Limb (tissue), 2 donors: Measurements from ENCODE around the gene PIGC.

ENCODE experiments used
- DNase-seq, 2 donors: peaks; one replicate each; pipeline ENCODE4 v3.0.0-alpha.2; 2016; ENCODE audit errors: extremely low spot score in 2 of 2

PIGC gene

DNA sequence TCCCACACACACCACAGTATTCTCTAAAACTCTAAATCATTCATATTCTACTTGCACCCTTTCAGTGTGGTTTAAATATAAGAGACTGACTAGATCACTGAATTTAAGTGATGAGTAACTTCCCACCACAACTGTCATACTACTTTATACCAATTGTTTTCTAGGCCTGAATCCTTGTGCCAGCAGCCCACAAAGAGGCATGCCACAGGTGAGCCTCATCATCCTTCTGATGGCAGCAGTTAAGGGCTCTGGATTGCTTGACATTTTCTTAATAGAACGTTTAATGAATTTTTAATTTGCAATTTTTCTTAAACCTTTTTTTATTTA is 13.8 kb downstream of the PIGC start:
- no peak for DNase-seq

- DNase-seq = peak in 1 of 2 donors; percentile 87
Measured at GRCh38 chr1:172429331-172430127, 14.3 kb downstream of the PIGC start.

- DNase-seq = no peak
Measured at GRCh38 chr1:172427191-172427590, 16.7 kb downstream of the PIGC start.

DNA sequence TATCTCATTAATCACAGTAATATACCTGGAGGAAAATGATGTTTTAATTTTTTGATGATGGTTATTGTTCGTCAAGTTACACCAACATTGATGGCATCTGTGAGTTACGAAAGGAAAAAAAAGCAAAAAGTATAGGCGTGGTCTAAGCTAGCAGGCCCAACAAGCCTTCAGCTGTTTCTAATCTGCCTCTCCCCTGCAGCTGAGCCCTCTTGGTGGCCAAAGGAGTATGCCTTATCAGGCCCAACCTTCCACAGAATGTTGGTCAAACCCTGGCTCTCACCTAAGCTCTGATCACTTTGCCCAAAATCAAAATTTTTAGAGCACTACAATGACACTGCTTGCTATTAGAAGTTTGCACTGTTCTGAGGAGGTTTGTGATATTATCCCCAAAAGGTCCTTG is 18.5 kb downstream of the PIGC start:
- no peak for DNase-seq

DNA sequence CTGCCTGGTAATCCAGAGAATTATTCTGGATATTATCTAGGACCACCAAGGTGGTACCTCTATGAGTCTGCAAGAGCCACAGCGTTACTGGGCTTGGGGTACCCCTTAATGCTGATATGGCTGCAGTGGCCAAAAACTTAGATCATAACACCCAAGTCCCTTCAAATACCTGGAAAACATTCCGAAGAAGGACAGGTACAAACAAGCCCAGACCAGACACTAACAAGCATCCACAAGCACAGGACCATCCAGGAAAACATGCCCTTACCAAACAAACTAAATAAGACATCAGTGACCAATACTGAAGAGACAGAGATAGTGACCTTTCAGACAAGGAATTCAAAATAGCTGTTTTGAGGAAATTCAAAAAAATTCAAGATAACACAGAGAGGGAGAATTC is 20.5 kb downstream of the PIGC start:
- DNase-seq = no peak

DNA sequence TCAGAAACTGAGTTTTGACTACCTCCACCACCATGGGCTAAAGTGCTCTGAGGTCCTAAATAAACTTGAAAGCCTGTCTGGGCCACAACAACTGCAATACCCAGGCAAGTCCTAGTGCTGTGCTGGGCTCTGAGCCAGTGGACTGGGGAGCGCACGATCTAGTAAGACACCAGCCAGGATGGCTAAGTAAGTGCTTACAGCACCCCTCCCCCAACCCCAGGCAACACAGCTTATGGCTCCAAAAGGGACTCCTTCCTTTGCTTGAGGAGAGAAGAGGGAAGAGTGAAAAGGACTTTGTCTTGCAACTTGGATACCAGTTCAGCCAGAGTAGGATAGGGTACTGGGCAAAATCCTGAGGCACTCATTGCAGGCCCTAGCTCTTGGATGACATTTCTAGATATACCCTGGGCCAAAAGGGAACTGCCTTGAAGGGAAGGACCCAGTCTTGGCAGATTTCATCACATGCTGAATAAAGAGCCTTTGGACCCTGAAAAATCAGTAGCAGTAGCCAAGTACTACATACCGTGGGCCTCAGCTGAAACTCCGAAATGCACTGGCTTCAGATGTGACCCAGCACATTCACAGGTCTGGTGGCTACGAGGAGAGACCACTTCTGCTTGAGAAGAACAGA is 21.8 kb downstream of the PIGC start:
- no peak for DNase-seq

DNA sequence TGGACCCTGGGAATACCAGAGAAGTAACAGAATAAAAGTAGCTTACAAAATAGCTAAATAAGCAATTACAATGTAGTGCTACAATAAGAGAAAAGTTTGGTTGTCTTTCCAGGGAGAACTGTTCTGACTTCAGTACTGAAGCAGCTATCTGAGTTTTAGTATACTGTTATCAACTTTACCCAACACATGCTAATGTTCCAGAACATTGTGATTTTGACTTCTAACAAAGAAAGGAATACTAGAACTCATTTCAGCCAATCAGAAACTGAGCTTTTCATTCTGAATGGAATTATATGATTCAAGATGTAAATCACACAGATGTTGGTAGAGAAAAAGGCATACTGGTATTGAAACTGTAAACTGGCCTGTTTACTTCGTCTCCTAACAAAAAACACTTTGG is 23.5 kb downstream of the PIGC start, which contains the start of gene C1orf105:
TSS of gene C1orf105 (plus strand) at position 301 of the 400 bp plus-strand sequence. CDS start 201 bp downstream, outside the sequence.
- DNase-seq = no peak

DNA sequence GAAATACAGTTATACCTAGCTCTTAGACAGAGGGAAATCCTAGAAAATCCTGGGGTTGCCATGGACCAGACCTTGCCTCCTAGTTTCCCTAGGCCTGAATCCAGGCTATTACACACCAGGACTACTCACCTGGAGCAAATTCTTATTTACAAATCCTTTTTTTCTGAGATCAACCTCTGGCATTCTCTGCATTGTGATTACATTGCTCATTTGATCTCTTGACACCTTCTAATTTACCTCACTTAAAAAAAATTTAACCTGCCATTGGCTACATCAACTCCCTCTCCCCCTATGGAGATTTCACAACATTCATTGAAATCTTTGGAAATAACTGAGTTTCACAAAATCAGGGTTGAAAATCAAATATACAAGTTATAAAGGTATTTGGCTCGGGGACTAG is 26.3 kb downstream of the PIGC start:
- DNase-seq = no peak

DNA sequence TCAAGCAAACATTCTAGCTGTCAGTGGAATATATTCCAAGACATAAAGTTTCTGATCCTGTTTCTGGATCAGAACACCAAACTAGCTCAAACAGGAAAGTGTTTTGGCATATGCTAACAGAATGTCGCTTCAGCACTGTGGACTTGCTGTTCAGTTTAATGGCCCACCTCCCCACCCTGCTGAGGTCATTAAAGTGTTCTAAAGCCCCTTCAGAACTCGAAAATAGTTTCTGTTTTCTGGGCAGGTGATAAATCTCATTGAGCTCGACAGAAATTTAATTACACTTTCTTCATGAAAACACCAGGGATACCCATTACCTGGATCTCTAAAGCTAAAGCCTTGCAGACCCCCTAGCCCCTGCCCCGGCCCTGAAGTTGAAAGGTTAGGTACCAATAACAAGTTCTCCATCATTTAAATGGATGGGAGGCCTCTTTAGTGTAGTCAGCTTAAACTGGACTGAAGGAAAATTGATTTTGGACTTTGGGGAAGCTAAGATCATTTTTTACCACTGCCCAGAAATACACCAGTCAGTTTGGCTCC is 27.3 kb downstream of the PIGC start:
- DNase-seq = no peak

- DNase-seq = no peak
Measured at GRCh38 chr1:172414331-172414730, 29.5 kb downstream of the PIGC start.

GRCh38 chr1:172411791-172412338 is 32.0 kb downstream of the PIGC start:
- DNase-seq = no peak

DNA sequence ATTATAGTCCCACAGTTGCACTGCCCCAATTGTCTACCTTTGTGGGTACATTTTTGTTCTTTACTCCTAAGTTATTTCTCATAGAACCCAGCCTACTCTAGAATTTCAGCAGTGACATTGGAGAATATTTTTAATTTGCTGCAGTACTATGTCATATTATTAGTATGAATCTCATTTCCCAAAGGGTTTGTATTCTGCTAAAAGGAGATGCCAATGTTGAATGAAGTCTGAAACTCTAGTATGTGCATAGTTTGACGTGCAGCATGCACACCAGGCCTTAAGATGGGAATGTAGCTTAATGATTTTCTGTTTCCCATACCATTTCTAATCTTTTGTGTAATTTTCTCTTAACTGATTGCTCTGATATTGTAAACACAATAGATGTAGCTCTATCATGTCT is 33.8 kb downstream of the PIGC start:
- DNase-seq = no peak

- no peak for DNase-seq
Measured at GRCh38 chr1:172408958-172409357, 34.9 kb downstream of the PIGC start.

GRCh38 chr1:172406968-172407367 is 36.9 kb downstream of the PIGC start:
- DNase-seq = no peak

GRCh38 chr1:172405912-172406311 is 38.0 kb downstream of the PIGC start:
- no peak for DNase-seq

GRCh38 chr1:172404121-172404520 is 39.7 kb downstream of the PIGC start:
- DNase-seq = no peak

DNA sequence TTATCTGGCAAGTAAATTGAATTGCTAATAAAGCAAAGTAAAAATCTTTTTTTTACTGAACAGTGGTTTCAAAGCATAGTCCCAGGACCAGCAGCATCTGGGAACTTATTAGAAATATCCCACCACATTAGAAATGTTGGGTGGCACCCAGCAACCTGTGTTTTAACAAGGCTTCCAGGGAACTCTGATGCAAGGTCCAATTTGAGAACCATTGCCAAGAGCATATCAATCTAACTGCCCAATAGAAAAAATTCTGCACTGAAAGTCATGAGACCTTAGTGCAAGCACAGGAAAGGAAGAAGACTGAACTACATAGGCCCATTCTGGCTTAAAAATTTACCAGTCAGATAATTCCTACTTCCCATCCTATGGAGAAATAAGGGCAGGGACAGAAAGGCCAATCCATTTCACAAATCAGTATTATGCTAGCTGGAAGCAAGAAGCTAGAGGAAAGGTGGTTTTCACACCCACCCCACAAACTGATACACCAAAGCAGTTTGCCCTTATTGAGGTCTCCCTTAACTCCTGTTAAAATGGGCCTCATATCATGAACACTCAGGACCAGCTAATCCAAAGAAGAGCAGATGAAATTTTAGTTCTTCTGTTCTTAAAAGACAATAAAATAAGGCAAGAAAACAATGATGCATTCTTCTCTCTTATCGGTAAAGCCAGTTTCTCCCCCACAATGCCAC is 40.8 kb downstream of the PIGC start:
- DNase-seq = no peak

DNA sequence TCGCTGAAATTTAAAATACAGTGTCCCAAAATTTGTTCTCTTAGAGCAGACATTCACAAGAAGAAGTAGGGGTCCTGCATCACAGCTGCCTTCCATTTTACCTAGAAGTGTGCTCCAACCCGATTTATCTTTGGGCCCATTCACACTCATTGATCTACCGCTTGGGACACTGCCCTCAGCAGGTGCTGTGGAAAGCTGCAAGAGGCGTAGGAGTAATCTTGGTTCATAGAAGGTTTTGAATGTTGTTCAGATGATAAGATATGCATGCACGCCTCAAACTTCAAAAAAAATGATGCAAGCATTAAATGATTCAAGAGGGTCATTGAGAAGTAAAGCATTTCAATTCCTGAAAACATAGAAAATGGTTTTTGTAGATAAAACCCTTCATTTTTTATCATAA is 42.0 kb downstream of the PIGC start:
- DNase-seq = no peak

DNA sequence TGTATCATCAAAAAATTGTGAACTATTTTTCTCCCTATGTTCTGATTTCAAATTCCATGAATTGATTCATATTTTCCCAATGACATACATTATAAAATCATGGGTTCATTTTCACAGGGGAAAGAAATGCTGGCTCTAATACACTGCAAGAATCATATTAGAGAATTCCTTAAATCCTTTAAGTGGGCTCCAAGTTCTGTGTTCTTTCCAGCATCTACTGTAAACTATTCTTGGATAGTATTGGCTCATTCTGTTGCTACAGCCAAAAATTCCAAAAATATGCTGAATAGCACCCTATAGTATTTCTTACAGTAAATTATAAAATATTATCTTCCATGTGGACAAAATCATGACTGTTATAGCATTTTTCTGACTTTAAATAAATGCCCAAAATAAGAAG is 42.4 kb downstream of the PIGC start:
- DNase-seq = peak in 1 of 2 donors; percentile 72

GRCh38 chr1:172400722-172401105 is 43.2 kb downstream of the PIGC start:
- DNase-seq = no peak

- no peak for DNase-seq
Measured at GRCh38 chr1:172399756-172400721, 43.8 kb downstream of the PIGC start.
